Mucosa of gallbladder (tissue), 1 donor: ENCODE results near the gene KLHDC10. TPM values are rescaled to one million over a fixed set of nuclear protein-coding genes. Genes with fewer than 3 reads are reported as not detected.
"Not testable (repeated sequence)": the region's sequence is repeated elsewhere in the genome, so short reads cannot be mapped to it uniquely, and the experiment has no call there.

Experiments
- DNase-seq: peaks from one replicate; pipeline ENCODE4 v3.0.0-alpha.2; 2020; ENCODE audit warnings: low spot score
- total RNA-seq: library from RNA; stranded (reverse); gene quantifications from one replicate; pipeline ENCODE4 v1.2.1, GENCODE V29; 2021
- donor health status: DM: no; HTN: no; CAD: no.

Gene KLHDC10
- total RNA-seq, 1 donor from 2014 or later = 36.3 TPM

DNA sequence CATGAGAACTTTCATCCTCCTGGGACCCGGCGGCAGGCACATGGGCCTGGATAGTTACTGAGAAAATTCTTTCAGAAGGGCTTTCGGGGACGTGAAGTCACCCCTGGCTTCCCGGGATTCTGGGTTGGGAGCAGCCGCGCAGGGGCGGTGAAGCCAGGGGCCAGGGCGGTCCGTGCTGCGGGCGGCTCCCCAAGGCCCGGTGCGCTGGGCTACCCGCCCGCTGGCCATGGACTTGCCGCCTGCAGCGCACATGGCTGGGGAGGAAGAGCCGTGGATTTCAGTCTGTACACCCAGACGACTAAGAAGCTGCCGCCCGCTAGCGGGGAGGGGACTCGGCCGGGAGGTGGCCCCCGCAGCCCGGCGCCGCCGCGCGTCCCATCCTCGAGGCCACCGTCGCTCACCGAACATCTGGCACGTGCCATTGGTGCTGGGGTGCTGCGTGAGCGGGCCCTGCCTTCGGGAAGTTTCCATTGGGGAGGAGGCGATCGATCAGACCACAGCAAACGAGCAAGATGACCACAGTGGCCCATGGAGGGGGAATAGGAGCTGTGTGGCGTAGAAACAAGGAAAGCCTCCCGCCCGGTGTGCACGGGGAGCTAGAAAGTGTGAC, 70.3 kb downstream of the KLHDC10 start:
- DNase-seq = no peak

DNA sequence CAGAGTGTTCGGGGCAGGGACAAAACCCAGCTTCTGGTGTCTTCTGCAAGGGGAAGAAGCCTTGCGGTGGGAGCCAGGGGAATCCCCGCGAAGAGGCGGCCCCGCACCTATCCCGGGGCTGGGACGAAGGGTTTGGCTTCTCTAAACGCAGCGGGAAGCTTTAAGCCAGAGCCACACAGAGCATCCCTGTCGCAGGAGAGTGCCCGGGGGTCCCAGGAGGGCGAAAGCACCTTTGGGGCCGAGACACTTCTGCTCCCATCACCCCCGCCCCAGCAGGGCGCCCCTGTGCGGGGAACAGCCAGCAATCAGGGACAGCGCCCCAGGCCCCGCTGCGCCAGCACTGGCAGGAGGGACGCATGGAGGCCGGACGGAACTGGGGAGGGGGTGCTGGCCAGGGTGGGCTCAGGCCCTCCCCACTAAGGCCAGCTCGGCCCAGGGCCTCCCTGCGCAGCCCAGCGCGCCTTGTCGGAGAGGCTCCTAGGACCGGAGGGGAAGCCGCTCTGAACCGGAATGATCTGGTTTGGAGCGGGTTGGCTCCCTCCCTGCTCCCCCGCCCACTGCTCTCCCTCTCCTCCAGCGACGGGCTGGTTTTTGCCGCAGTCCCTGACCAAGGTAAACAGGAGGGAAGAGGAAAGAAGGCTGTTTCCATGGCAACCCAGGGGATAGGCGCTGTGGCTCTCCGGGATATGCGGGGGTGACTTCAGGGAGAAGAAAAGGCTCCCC, 71.0 kb downstream of the KLHDC10 start:
- peak; percentile 86 for DNase-seq

DNA sequence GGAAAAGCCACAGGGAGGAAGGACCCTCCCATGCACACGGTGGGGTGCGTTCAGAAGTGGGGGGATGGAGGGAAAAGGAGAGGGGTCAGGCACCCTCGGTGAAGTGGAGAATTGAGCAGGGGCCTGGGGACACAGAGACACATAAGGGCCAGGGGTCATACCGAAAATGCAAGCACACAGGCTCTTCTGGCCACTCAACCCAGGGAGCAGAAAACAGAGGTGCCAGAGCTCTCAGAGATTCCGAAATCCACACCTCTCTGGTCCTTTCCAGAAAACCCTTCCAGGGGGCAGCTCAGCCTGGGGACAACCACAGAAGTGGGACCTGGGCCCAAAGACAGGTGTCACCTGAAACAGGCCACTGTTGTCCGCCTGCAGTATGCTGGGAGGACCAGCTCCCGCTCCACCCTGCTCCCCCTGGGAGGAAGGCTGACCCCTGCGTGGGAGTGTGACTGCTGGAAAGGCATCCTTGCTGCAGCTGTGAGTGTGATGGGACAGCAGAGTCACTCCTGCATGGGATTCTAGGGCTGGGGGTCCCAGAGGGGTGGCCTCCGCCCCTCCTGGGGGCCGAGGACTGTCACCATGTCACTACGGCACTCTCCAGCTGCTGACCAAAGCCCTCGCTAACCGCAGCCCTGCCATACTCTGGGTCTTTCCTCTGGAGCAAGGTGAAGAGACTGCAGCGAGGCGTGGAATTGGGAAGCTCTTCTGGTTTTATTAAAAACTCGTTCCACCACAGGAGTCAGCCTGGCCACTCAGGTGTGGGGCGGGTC, 71.7 kb downstream of the KLHDC10 start:
- no peak for DNase-seq

DNA sequence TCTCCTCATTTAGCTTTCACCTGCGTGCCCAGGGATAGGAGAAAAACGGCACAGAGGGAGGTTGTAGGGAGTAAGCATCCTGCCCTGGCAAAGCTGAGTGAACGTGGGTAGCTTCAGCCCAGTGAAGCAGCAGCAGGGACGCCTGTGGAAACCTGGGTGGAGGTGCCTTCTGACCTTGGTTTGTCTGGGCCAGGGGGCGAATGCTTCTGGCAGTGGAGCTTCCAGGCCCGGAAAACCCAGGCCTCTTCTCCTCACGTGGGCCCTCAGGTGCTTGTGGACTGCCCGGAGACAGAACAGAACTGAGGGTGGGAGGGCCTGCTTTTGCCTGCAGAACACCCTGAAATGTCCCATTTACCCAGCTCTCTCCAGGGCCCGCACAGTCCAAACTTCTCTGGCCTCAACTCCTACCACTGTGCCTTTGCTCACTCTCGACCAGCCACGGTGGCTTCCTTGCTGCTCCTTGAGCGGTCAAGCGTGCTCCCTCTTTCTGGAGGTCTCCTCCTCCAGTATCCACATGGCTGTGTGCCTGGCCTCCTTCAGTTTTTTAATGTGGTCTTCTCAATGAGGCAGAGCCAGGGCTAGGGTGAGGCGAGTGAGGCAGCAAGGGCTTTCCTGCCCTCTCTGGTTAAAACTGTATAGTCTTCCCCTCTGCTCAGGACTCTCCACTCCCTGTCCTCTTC, 72.5 kb downstream of the KLHDC10 start:
- DNase-seq = no peak

DNA sequence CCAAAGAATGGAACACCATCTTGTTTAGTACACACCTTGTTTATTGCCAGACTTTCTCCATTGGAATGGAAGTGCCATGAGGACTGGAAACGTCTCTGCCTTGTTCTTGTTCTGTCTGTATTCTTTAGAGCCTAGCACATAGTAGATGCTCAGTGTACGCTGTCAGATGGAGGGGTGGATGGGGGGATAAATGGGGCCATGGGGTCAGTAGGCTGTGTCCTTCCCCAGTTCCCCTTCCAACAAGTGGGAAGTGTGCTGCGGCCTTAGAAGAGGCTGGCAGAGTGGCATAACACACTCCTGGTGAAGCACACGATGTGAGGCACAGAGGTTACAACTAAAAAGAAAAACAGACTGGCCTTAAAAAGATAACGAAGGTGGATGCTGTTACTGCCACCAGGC, 73.0 kb downstream of the KLHDC10 start:
- no peak for DNase-seq

DNA sequence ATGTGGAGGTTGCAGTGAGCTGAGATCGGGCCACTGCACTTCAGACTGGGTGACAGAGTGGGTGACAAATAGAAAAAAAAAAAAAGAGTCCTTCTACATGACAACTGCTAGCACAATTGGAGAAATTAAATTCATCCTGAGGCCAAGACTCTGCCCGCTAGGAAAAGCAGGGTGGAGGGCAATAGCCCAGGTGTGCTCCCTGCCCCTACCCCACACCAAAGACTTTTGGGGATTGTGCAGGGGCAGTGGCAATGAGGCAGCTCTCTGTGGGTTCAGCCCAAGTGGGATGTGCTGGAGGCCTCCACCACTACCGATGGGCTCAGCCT, 73.6 kb downstream of the KLHDC10 start:
- DNase-seq = no peak

DNA sequence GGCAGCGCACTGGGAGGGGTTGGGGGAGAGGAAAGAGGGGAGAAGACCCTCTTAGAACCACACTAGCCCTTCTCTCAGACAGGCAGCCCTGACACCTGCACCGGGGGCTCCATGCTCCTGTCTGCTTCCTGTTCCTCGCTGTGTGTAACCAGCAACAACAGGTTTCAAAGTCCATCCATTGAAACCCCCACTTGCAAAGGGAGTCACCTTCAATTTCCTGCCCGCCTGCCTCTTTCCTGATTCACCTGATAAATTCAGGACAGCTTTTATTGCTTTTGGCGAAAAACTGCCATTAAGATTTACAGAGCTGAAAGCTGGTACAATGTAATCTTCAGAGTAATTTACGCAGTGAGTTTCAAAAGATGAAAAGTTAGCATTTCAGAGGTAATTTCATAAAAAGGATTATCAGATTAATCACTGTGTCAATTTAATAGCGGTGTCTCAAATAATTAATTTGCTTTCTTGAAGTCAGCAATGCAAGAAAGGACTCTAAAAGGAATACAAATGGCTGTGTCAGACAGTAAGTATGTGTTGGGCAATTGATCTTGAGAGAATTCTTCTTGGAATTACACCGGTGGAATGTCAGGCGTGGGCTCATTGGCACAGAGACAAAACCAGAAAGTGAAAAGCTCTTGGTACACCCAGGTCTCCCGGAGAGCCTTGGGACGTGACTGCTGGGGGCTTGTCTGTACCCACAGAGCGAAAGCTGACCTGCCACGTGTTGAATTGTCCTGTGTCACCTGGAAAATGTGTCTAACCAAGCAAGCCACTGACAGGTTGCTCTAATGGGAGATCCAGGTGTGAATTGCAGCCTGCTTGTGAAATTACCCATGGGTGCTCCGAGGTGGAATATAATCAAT, 74.2 kb downstream of the KLHDC10 start:
- no peak for DNase-seq

DNA sequence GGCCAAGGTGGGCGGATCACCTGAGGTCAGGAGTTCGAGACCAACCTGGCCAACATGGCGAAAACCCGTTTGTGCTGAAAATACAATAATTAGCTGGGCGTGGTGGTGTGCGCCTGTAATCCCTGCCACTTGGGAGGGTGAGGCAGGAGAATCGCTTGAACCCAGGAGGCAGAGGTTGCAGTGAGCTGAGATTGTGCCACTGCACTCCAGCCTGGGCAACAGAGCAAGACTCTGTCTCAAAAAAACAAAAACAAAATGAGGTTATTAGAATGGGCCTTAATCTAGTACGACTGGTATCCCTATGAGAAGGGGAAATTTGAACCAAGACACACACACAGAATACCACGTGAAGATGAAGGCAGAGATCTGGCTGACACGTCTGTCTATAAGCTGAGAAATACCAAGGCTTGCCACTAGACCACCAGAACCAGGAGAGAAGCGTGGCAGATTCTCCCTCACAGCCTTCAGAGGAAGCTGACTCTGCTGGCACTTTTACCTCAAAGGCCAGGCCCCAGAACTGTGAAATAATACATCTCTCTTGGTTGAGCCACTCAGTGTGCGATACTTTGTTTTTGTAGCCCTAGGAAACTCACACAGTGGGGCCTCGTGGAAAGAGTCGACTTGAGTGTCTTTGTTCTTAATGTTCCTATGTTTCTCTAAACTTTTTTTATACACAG, 75.2 kb downstream of the KLHDC10 start:
- DNase-seq = no peak

DNA sequence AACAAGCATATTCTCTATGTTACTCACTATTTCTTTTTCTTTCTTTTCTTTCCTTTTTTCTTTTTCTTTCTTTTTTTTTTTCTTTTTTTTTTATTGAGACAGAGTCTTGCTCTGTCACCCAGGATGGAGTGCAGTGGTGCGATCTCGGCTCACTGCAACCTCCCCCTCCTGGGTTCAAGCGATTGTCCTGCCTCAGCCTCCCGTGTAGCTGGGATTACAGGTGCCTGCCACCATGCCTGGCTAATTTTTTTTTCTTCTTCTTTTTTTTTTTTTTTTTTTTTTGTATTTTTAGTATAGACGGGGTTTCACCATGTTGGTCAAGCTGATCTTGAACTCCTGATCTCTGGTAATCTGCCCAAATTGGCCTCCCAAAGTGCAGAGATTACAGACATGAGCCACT, 75.8 kb downstream of the KLHDC10 start:
- not testable (repeated sequence) for DNase-seq

DNA sequence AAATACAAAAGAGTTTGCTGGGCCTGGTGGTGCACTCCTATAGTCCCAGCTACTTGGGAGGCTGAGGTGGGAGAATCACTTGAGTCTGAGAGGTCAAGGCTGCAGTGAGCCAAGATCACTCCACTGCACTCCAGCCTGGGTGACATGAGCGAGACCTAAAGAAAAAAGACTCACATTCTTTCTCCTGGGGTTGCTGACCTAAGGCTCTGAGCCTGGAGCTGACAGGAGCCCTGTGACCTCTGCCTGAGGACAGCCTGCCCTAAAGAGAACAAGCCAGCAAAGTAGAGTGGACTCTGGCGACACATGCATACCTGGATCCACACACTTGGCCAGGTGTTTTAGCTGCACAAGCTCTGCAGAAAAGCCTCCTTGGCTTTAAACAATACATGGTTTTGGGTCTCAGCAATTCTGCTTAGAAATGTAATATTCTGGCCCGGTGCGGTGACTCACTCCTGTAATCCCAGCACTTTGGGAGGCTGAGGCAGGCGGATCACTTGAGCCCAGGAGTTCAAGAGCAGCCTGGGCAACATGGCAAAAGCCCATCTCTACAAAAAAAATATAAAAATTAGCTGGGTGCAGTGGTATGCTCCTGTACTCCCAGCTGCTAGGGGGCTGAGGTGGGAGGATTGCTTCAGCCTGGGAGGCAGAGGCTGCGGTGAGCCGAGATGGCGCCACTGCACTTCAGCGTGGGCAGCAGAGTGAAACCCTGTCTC, 76.5 kb downstream of the KLHDC10 start:
- no peak for DNase-seq

DNA sequence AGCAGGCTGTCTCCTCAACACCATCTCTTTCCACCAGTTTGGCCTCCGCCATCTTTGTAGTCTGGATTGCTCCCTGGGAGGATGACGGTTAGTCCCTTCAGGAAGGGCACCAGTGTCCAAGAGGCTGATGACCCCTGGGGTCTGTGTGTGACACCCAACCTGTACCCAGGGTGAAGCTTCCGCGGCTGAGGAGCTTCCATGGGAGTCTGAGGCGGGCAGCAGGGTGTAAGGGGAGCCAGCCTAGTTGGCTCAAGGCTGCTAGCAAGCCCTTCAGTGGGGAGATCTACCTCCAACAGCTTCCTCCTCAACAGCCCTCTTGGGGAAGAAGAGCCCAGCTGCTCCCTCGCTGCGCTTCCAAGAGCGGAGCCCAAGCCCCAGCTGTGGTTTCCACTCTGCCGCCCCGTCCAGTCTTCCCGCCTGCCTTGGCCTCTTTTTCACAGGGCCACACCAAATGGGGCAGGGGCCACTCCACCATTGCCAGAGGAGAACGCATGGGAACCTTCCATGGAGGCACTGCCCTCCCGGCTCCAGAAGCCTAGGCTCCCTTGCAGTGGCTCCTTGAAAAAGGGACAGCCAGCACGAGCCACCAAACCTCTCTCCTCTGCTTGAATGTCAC, 77.5 kb downstream of the KLHDC10 start:
- no peak for DNase-seq

DNA sequence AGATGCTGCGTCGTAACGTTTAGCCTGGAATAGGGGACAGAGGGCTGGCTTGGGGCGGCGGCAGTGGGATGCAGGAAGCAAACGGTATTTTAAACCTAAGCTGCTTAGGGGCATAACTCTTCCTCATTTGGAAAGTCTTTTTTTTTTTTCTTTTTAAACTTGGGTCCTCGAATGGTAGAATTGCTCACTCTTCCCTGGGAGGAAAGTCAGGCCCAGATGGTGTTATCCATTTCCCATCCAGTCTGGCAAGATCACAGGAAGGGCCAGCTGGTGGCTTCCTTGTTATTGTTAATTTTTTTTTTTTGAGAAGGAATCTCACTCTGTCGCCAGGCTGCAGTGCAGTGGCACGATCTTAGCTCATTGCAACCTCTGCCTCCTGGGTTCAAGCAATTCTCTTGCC, 78.2 kb downstream of the KLHDC10 start:
- DNase-seq = no peak

DNA sequence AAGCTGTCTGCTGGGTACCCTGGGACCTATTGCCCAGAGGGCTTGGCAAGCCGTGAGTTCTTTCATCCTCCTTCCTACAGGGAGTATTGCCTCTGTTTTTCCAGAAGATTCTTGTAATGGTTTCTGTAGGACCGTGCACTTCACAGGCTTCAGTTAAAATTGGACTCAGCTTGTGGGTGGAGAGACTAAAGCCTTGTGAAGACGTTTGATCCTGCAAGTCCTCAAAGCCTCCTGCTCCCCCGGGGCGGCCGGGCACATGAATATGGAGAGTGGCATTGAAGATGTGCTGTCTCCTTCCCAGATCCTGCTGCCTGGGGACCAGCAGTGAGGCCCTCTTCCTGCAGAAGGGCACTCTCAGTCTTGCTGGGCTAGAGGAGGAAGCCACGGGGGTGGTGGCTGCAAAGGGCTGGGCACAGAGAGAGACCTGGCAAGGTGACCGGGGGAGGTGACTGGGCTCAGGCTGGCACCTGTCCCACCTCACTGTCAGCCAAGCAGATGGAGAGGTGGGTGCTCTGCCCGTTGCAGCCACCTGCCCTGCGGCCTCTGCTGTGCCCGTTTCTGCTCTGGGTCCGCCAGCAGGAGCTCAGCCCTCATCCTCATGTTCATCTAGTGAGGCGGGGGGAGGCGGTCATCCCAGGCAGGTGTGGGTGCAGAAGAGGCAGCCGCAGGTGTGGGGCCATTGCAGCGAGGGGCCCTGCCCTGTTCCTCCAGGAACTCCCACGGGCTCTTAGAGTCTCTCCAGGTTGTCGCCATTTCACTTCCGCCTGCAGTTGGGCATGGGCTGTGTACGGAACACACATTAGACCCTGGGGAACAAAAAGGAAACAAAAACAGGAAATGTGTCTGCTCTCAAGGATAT, 79.2 kb downstream of the KLHDC10 start:
- no peak for DNase-seq

DNA sequence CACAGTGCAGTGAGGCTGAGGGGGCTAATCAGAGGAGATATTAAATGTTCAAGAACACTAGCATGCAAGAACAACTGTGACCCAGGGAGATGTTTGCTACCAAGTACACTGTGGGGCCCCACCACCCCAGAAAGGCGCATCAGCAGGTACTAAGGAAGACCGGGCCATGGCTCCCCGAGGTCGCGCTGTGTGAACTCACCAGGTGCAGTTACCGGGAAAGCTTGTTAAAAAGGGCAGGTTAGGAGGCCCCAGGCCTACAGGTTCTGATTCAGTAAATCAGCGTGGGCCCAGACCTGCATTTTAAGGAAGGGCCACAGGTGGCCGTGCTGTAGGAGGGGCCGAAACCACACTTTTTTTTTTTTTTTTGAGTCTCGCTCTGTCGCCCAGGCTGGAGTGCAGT, 80.3 kb downstream of the KLHDC10 start:
- no peak for DNase-seq

DNA sequence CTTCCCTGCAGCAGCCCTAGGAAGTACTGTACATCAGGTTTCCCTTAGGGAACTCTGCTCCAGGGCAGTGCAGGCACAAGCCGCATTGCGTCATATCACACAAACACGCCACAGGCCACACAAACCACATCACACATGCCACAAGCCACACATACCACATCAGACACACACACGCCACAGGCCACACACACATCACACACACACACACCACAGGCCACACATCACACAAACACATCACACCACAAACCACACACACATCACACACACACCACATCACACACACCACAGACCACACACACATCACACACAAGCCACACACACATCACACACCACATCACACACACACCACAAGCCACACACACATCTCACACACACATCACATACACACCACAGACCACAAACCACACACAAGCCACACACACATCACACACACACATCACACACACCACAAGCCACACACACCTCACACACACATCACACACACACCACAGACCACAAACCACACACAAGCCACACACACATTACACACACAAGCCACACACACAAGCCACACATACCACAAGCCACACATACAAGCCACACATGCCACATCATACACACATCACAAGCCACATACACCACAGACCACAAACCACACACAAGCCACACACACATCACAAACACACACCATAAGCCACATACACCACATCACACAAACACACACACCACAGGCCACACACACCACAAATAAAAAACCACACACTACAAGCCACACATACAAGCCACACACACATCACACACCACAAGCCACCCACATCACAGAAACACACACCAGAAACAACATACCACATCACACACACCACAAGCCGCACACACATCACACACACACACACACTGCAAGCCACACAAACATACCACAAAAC, 81.5 kb downstream of the KLHDC10 start:
- DNase-seq = no peak

DNA sequence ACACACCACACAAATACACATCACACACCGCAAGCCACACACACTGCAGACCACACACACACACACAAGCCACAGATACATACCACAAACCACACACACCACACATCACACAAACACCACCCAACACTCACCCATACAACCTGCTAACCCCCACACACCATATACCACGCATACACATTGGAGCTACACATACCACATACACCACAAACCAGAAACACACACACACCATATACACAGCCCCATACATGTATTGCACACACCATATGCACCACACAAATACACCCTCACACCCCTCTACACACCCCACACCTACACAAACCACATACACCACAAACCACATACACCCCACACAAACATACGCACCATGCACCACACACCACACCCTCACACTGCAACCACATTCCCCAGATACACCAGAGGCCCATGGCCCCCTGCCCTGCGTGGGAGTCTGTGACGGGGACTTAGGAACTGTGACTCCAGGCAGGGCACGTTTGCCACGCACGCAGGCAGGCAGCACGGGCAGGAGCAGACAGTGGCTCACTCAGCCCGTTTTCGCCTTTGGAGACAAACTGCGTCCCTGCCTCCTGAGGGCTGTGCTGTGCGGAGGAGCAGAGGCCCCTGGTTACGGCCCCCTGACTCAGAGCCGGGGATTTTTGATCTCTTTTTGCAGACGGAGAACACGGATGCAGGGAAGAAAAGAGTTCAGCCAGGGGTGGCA, 82.3 kb downstream of the KLHDC10 start:
- DNase-seq = no peak

DNA sequence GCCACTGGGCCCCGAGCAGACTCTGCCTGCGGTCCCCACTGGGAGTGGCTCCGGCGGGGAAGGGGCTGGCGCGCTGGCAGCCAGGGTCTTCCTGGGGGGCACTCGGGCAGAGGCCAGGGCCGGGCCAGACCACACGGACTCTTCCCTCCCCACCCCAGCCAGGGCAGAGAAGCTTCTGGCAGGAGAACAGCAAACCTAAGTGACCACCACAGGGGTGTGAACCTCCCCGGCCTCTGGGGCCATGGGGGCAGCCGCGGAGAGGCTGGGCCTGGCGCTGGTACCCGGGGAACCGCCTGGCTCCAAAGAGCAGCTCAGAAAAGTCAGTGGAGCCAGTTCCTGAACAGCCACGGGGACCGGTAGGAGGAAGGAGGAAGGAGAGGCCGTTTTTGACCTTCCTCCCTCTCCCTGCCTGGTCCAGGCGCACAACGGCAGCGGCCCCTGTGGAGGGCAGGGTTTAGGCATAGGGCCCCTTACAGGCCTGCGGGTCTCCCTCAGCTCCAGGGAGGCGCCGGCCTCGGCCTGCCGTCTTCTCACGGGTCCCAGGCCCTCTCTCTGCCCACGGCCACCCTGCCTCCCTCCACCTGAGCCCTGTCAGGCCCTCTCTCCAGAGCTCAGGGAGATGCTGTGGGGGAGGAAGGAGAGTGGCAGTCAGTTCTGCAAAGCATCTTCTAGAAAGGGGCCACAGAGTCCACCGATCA, 83.0 kb downstream of the KLHDC10 start:
- no peak for DNase-seq
